ENCODE data around the gene ADGRF1.

GRCh38 chr6:47043286-47043685 is 1.2 kb upstream of the ADGRF1 start:
- TF ChIP-seq, protein P1, sequence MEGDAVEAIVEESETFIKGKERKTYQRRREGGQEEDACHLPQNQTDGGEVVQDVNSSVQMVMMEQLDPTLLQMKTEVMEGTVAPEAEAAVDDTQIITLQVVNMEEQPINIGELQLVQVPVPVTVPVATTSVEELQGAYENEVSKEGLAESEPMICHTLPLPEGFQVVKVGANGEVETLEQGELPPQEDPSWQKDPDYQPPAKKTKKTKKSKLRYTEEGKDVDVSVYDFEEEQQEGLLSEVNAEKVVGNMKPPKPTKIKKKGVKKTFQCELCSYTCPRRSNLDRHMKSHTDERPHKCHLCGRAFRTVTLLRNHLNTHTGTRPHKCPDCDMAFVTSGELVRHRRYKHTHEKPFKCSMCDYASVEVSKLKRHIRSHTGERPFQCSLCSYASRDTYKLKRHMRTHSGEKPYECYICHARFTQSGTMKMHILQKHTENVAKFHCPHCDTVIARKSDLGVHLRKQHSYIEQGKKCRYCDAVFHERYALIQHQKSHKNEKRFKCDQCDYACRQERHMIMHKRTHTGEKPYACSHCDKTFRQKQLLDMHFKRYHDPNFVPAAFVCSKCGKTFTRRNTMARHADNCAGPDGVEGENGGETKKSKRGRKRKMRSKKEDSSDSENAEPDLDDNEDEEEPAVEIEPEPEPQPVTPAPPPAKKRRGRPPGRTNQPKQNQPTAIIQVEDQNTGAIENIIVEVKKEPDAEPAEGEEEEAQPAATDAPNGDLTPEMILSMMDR (IDR thresholded peaks at IDR 0.05) = no peak
- no peak for TF ChIP-seq POLR2AphosphoS5 (IDR thresholded peaks at IDR 0.05; ENCODE audit: low read depth, low read length)
- no peak for TF ChIP-seq TEAD4 (IDR thresholded peaks at IDR 0.05; ENCODE audit: borderline replicate concordance, insufficient read depth)
- TF ChIP-seq, protein P2, sequence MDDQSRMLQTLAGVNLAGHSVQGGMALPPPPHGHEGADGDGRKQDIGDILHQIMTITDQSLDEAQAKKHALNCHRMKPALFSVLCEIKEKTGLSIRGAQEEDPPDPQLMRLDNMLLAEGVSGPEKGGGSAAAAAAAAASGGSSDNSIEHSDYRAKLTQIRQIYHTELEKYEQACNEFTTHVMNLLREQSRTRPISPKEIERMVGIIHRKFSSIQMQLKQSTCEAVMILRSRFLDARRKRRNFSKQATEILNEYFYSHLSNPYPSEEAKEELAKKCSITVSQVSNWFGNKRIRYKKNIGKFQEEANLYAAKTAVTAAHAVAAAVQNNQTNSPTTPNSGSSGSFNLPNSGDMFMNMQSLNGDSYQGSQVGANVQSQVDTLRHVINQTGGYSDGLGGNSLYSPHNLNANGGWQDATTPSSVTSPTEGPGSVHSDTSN (IDR thresholded peaks at IDR 0.05) = no peak
